ENCODE measurements around the gene COG7. TPM values are rescaled to one million over a fixed set of nuclear protein-coding genes. Genes with fewer than 3 reads are reported as not detected.

COG7 gene
- total RNA-seq, 1 experiment from 2014 or later, result 22.1 TPM

- H3K27ac ChIP-seq (ENCODE audit: low read depth, low read length), result no peak overlapping the region
- H3K79me2 ChIP-seq (ENCODE audit: insufficient read depth, low read length), result no peaks in the 10 kb centered on the region
- no peak overlapping the region for H2AFZ ChIP-seq (ENCODE audit: low read depth, low read length, poor library complexity, severe bottlenecking)
- H3K4me2 ChIP-seq (ENCODE audit: low read length), result no peak overlapping the region
- CTCF ChIA-PET, result no interaction called here
- RAD21 ChIA-PET (ENCODE audit: low non-redundant PET in 1 of 2, low total read pairs in 2 of 2, uncharacterized antibody in 2 of 2, unreplicated experiment in 2 of 2), result no interaction called here
- BruUV-seq (replicated peaks), result no TSS peak
- no peaks in the 10 kb centered on the region for H3K27me3 ChIP-seq (ENCODE audit: insufficient read depth, low read length)
- no peaks in the 10 kb centered on the region for H3K4me1 ChIP-seq (ENCODE audit: control insufficient read depth in 1 of 2, insufficient read depth in 2 of 2, low read length in 2 of 2)
- no peak overlapping the region for H3K9ac ChIP-seq (ENCODE audit: low read length)
- TF ChIP-seq ELF1 (IDR thresholded peaks at IDR 0.05; ENCODE audit: borderline replicate concordance, low read depth) (no peak), YY1 (IDR thresholded peaks at IDR 0.05; ENCODE audit: extremely low read depth, insufficient replicate concordance, low read depth, low read length) (no peak), SRF (IDR thresholded peaks at IDR 0.05; ENCODE audit: low read depth) (no peak), EGR1 (IDR thresholded peaks at IDR 0.05; ENCODE audit: low read depth) (no peak)
- no peaks in the 10 kb centered on the region for H3K36me3 ChIP-seq (ENCODE audit: control insufficient read depth in 1 of 2, insufficient read depth in 2 of 2, low read length in 2 of 2)
- no peaks in the 10 kb centered on the region for H3K9me2 ChIP-seq (ENCODE audit: insufficient read depth)
- H3K9me3 ChIP-seq (ENCODE audit: control insufficient read depth in 1 of 2, insufficient read depth in 1 of 2, low read depth in 1 of 2, low read length in 2 of 2), result no peaks in the 10 kb centered on the region
- ATAC-seq (no peak), DNase-seq (ENCODE audit: low read depth, low spot score) (no peak)
- H4K20me1 ChIP-seq (ENCODE audit: insufficient read depth), result no peaks in the 10 kb centered on the region
- POLR2A ChIA-PET, result no interaction called here
- intact Hi-C loops (cut with micrococcal nuclease), result no loop called here
- H3K4me3 ChIP-seq (replicated peaks in 1 of 2; ENCODE audit: low read depth in 1 of 2, low read length in 2 of 2), result no peak overlapping the region
These were observed 74.7 kb downstream of the COG7 start for GRCh38 chr16:23378256-23378655.

- POLR2A ChIA-PET, result no interaction called here
- CTCF ChIA-PET, result no interaction called here
- no peak overlapping the region for H3K4me3 ChIP-seq (replicated peaks in 1 of 2; ENCODE audit: low read depth in 1 of 2, low read length in 2 of 2)
- no peaks in the 10 kb centered on the region for H3K79me2 ChIP-seq (ENCODE audit: insufficient read depth, low read length)
- no peaks in the 10 kb centered on the region for H3K9me2 ChIP-seq (ENCODE audit: insufficient read depth)
- no peaks in the 10 kb centered on the region for H4K20me1 ChIP-seq (ENCODE audit: insufficient read depth)
- BruUV-seq (replicated peaks), result no TSS peak
- intact Hi-C loops (cut with micrococcal nuclease), result no loop called here
- TF ChIP-seq CTCF (IDR thresholded peaks at IDR 0.05 in 2 of 3, conservative IDR thresholded peaks at IDR 0.05 in 1 of 3; ENCODE audit: borderline replicate concordance in 1 of 3, insufficient read depth in 1 of 3, low read depth in 2 of 3, low read length in 2 of 3), result no peak
- no peak for TF ChIP-seq EZH2phosphoT487 (IDR thresholded peaks at IDR 0.05; ENCODE audit: borderline replicate concordance)
- no peak for TF ChIP-seq ATF3 (IDR thresholded peaks at IDR 0.05)
- no peaks in the 10 kb centered on the region for H3K36me3 ChIP-seq (ENCODE audit: control insufficient read depth in 1 of 2, insufficient read depth in 2 of 2, low read length in 2 of 2)
- no peak overlapping the region for H3K9ac ChIP-seq (ENCODE audit: low read length)
- no peak overlapping the region for H3K4me2 ChIP-seq (ENCODE audit: low read length)
- ATAC-seq (no peak), DNase-seq (ENCODE audit: low read depth, low spot score) (no peak)
- H3K27me3 ChIP-seq (ENCODE audit: insufficient read depth, low read length), result no peaks in the 10 kb centered on the region
- H3K9me3 ChIP-seq (ENCODE audit: control insufficient read depth in 1 of 2, insufficient read depth in 1 of 2, low read depth in 1 of 2, low read length in 2 of 2), result no peaks in the 10 kb centered on the region
- no peak overlapping the region for H2AFZ ChIP-seq (ENCODE audit: low read depth, low read length, poor library complexity, severe bottlenecking)
- no peaks in the 10 kb centered on the region for H3K4me1 ChIP-seq (ENCODE audit: control insufficient read depth in 1 of 2, insufficient read depth in 2 of 2, low read length in 2 of 2)
- no peak overlapping the region for H3K27ac ChIP-seq (ENCODE audit: low read depth, low read length)
- RAD21 ChIA-PET (ENCODE audit: low non-redundant PET in 1 of 2, low total read pairs in 2 of 2, uncharacterized antibody in 2 of 2, unreplicated experiment in 2 of 2), result no interaction called here
These were observed 75.7 kb downstream of the COG7 start for GRCh38 chr16:23377071-23377931.

All from HCT116 (cell line).